Nephron progenitor cell (in vitro differentiated cells): ENCODE results near the gene CTDSPL.

Source experiments
- DNase-seq: peaks from one replicate; pipeline ENCODE4 v3.0.0; 2021
- H3K27ac Mint-ChIP-seq: 2 replicates; pipeline ENCODE4 v1.8.0; 2021; ENCODE audit warnings: mild to moderate bottlenecking, moderate library complexity, mixed read lengths
- H3K27me3 Mint-ChIP-seq: 2 replicates; pipeline ENCODE4 v1.8.0; 2021; ENCODE audit warnings: mild to moderate bottlenecking, low read depth, mixed read lengths; ENCODE audit not compliant: poor library complexity
- H3K36me3 Mint-ChIP-seq: 2 replicates; pipeline ENCODE4 v1.8.0; 2021; ENCODE audit warnings: low read depth, mixed read lengths
- H3K4me1 Mint-ChIP-seq: 2 replicates; pipeline ENCODE4 v1.8.0; 2021; ENCODE audit warnings: mixed read lengths
- H3K4me3 Mint-ChIP-seq: 2 replicates; pipeline ENCODE4 v1.8.0; 2021; ENCODE audit warnings: mild to moderate bottlenecking, moderate library complexity, mixed read lengths
- H3K9me3 Mint-ChIP-seq: 2 replicates; pipeline ENCODE4 v1.8.0; 2021; ENCODE audit warnings: mild to moderate bottlenecking, moderate library complexity, mixed read lengths
- CTCF ChIP-seq: fragments of 200-600 bp; sonication (generic); IDR thresholded peaks from 2 replicates; pipeline ENCODE4 v1.5.0; 2021; ENCODE audit warnings: antibody characterized with exemption

Gene CTDSPL

GRCh38 chr3:37943631-37944314 lies 82.1 kb downstream of the CTDSPL start:
- H3K27me3 Mint-ChIP-seq = no peaks in the 10 kb centered on the region
- H3K9me3 Mint-ChIP-seq = no peaks in the 10 kb centered on the region
- DNase-seq = no peak
- peak overlapping the region; percentile 26 for H3K27ac Mint-ChIP-seq
- TF ChIP-seq CTCF = no peak
- peaks cover 22% of the 10 kb centered on the region for H3K36me3 Mint-ChIP-seq
- no peak overlapping the region for H3K4me3 Mint-ChIP-seq
- peaks cover 34% of the 10 kb centered on the region for H3K4me1 Mint-ChIP-seq

GRCh38 chr3:37944391-37944842 lies 82.7 kb downstream of the CTDSPL start:
- peak overlapping the region; percentile 22 for H3K27ac Mint-ChIP-seq
- H3K4me3 Mint-ChIP-seq = no peak overlapping the region
- H3K36me3 Mint-ChIP-seq = peaks cover 27% of the 10 kb centered on the region
- H3K4me1 Mint-ChIP-seq = peaks cover 34% of the 10 kb centered on the region
- DNase-seq = no peak
- H3K27me3 Mint-ChIP-seq = no peaks in the 10 kb centered on the region
- H3K9me3 Mint-ChIP-seq = no peaks in the 10 kb centered on the region
- TF ChIP-seq CTCF = no peak

- no peak for TF ChIP-seq CTCF
- no peaks in the 10 kb centered on the region for H3K9me3 Mint-ChIP-seq
- H3K4me3 Mint-ChIP-seq = no peak overlapping the region
- no peaks in the 10 kb centered on the region for H3K27me3 Mint-ChIP-seq
- peaks cover 35% of the 10 kb centered on the region for H3K36me3 Mint-ChIP-seq
- H3K4me1 Mint-ChIP-seq = peaks cover 41% of the 10 kb centered on the region
- no peak overlapping the region for H3K27ac Mint-ChIP-seq
- no peak for DNase-seq
Measured at GRCh38 chr3:37945156-37945806, 83.6 kb downstream of the CTDSPL start.

GRCh38 chr3:37945807-37946530 lies 84.3 kb downstream of the CTDSPL start:
- no peaks in the 10 kb centered on the region for H3K27me3 Mint-ChIP-seq
- peaks cover 41% of the 10 kb centered on the region for H3K36me3 Mint-ChIP-seq
- H3K4me3 Mint-ChIP-seq = no peak overlapping the region
- peaks cover 42% of the 10 kb centered on the region for H3K4me1 Mint-ChIP-seq
- DNase-seq = peak; percentile 12
- TF ChIP-seq CTCF = no peak
- peak overlapping the region; percentile 93 for H3K27ac Mint-ChIP-seq
- no peaks in the 10 kb centered on the region for H3K9me3 Mint-ChIP-seq

GRCh38 chr3:37946531-37946889 lies 84.8 kb downstream of the CTDSPL start:
- no peaks in the 10 kb centered on the region for H3K9me3 Mint-ChIP-seq
- H3K4me3 Mint-ChIP-seq = no peak overlapping the region
- H3K27ac Mint-ChIP-seq = peak overlapping the region; percentile 93
- peaks cover 42% of the 10 kb centered on the region for H3K4me1 Mint-ChIP-seq
- no peaks in the 10 kb centered on the region for H3K27me3 Mint-ChIP-seq
- DNase-seq = no peak
- H3K36me3 Mint-ChIP-seq = peaks cover 44% of the 10 kb centered on the region
- TF ChIP-seq CTCF = no peak
